WTC11 (cell line): ENCODE results near the gene AKAP6. TPM values are rescaled to one million over a fixed set of nuclear protein-coding genes. Genes with fewer than 3 reads are reported as not detected.

ENCODE experiments used
- ATAC-seq: fragments of 200-7000 bp; cut with Tn5 transposase; 2 replicates; pipeline ENCODE4 v1.10.0; 2021; ENCODE audit warnings: mild to moderate bottlenecking, moderate library complexity
- CTCF ChIA-PET: fragments of 300-600 bp; sonication (Branson Sonifier 250); formaldehyde crosslinking; loops from one replicate; lab custom pipeline; 2021; ENCODE audit warnings: antibody characterized with exemption; lab: Charles Lee
- POLR2A ChIA-PET: fragments of 350-600 bp; sonication (Branson Sonifier 250); formaldehyde crosslinking; loops from one replicate; lab custom pipeline; 2021; ENCODE audit warnings: antibody characterized with exemption; lab: Charles Lee
- DNase-seq: peaks from one replicate; pipeline ENCODE4 v3.0.0; 2021; ENCODE audit warnings: low spot score
- H3K27ac Mint-ChIP-seq: 2 replicates; pipeline ENCODE4 v1.8.0; 2021; ENCODE audit warnings: mixed read lengths
- H3K27me3 Mint-ChIP-seq: 2 replicates; pipeline ENCODE4 v1.8.0; 2021; ENCODE audit warnings: low read depth, mild to moderate bottlenecking, moderate library complexity, mixed read lengths
- H3K36me3 Mint-ChIP-seq: 2 replicates; pipeline ENCODE4 v1.8.0; 2021; ENCODE audit warnings: mixed read lengths
- H3K4me1 Mint-ChIP-seq: 2 replicates; pipeline ENCODE4 v1.8.0; 2022; ENCODE audit warnings: mixed read lengths
- H3K4me3 Mint-ChIP-seq: 2 replicates; pipeline ENCODE4 v1.8.0; 2021; ENCODE audit warnings: mild to moderate bottlenecking, moderate library complexity, mixed read lengths
- H3K9me3 Mint-ChIP-seq: 2 replicates; pipeline ENCODE4 v1.8.0; 2021; ENCODE audit warnings: mixed read lengths
- AFF4 ChIP-seq: sonication (generic); formaldehyde crosslinking; IDR thresholded peaks from 2 replicates; pipeline ENCODE4 v1.8.1; 2023; ENCODE audit warnings: mild to moderate bottlenecking, missing genetic modification reagents, borderline replicate concordance
- AR ChIP-seq: fragments of 250-450 bp; sonication (Bioruptor Pico); IDR thresholded peaks from 2 replicates; pipeline ENCODE4 v1.9.0; 2021; ENCODE audit warnings: mild to moderate bottlenecking
- ARID4B ChIP-seq: sonication (generic); formaldehyde crosslinking; IDR thresholded peaks from 2 replicates; pipeline ENCODE4 v1.8.0; 2023; ENCODE audit warnings: missing genetic modification reagents, mild to moderate bottlenecking, borderline replicate concordance
- CBFB ChIP-seq: sonication (generic); formaldehyde crosslinking; IDR thresholded peaks from 2 replicates; pipeline ENCODE4 v1.8.1; 2022; ENCODE audit warnings: mild to moderate bottlenecking, low read depth, missing genetic modification reagents
- CREB1 ChIP-seq: sonication (generic); formaldehyde crosslinking; IDR thresholded peaks from 2 replicates; pipeline ENCODE4 v1.8.0; 2023; ENCODE audit warnings: mild to moderate bottlenecking, missing genetic modification reagents
- CREM ChIP-seq: sonication (generic); formaldehyde crosslinking; IDR thresholded peaks from 2 replicates; pipeline ENCODE4 v1.8.1; 2022; ENCODE audit warnings: mild to moderate bottlenecking, missing genetic modification reagents, moderate library complexity
- ELF4 ChIP-seq: sonication (generic); formaldehyde crosslinking; IDR thresholded peaks from 2 replicates; pipeline ENCODE4 v1.8.1; 2022; ENCODE audit warnings: low read depth, mild to moderate bottlenecking, moderate library complexity, missing genetic modification reagents
- ERG ChIP-seq: fragments of 250-450 bp; sonication (Bioruptor Pico); IDR thresholded peaks from 2 replicates; pipeline ENCODE4 v1.8.0; 2021; ENCODE audit warnings: mild to moderate bottlenecking
- FOXP4 ChIP-seq: sonication (generic); formaldehyde crosslinking; IDR thresholded peaks from 2 replicates; pipeline ENCODE4 v1.8.0; 2022; ENCODE audit warnings: mild to moderate bottlenecking, missing genetic modification reagents
- JAZF1 ChIP-seq: fragments of 250-450 bp; sonication (Bioruptor Pico); IDR thresholded peaks from 2 replicates; pipeline ENCODE4 v1.9.0; 2021; ENCODE audit warnings: moderate library complexity, mild to moderate bottlenecking, inconsistent platforms
- KAT7 ChIP-seq: sonication (generic); formaldehyde crosslinking; IDR thresholded peaks from 2 replicates; pipeline ENCODE4 v1.8.1; 2023; ENCODE audit warnings: missing genetic modification reagents, mild to moderate bottlenecking, borderline replicate concordance
- MLX ChIP-seq: sonication (generic); formaldehyde crosslinking; IDR thresholded peaks from 2 replicates; pipeline ENCODE4 v1.8.1; 2023; ENCODE audit warnings: mild to moderate bottlenecking, missing genetic modification reagents, moderate library complexity
- MXD4 ChIP-seq: fragments of 250-450 bp; sonication (Bioruptor Pico); IDR thresholded peaks from 2 replicates; pipeline ENCODE4 v1.8.0; 2021; ENCODE audit warnings: mild to moderate bottlenecking, moderate library complexity, borderline replicate concordance
- NFATC4 ChIP-seq: fragments of 250-450 bp; sonication (Bioruptor Pico); IDR thresholded peaks from 2 replicates; pipeline ENCODE4 v1.9.0; 2021; ENCODE audit warnings: mild to moderate bottlenecking
- NFYB ChIP-seq: sonication (generic); formaldehyde crosslinking; conservative IDR thresholded peaks from 2 replicates; pipeline ENCODE4 v1.8.0; 2022; ENCODE audit warnings: low read depth, missing genetic modification reagents
- SP1 ChIP-seq: sonication (generic); formaldehyde crosslinking; conservative IDR thresholded peaks from 2 replicates; pipeline ENCODE4 v1.8.1; 2022; ENCODE audit warnings: missing genetic modification reagents
- TEAD1 ChIP-seq: sonication (generic); formaldehyde crosslinking; IDR thresholded peaks from 2 replicates; pipeline ENCODE4 v1.8.0; 2022; ENCODE audit warnings: mild to moderate bottlenecking, missing genetic modification reagents
- TP53 ChIP-seq: sonication (generic); formaldehyde crosslinking; IDR thresholded peaks from 2 replicates; pipeline ENCODE4 v1.8.1; 2023; ENCODE audit warnings: mild to moderate bottlenecking, missing genetic modification reagents
- ZMAT4 ChIP-seq: fragments of 250-450 bp; sonication (Bioruptor Pico); IDR thresholded peaks from 2 replicates; pipeline ENCODE4 v1.9.0; 2021; ENCODE audit warnings: mild to moderate bottlenecking
- ZNF232 ChIP-seq: sonication (generic); formaldehyde crosslinking; IDR thresholded peaks from 2 replicates; pipeline ENCODE4 v1.8.0; 2022; ENCODE audit warnings: mild to moderate bottlenecking, missing genetic modification reagents
- ZNF671 ChIP-seq: fragments of 250-450 bp; sonication (Bioruptor Pico); IDR thresholded peaks from 2 replicates; pipeline ENCODE4 v1.8.0; 2021; ENCODE audit warnings: mild to moderate bottlenecking
- total RNA-seq: library from RNA; stranded (reverse); gene quantifications from 3 replicates; pipeline ENCODE4 v1.2.3, GENCODE V29; 2021

AKAP6 gene
- total RNA-seq, 1 experiment from 2014 or later = 0.63 TPM

GRCh38 chr14:32536175-32536574 lies 207.1 kb downstream of the AKAP6 start (continued):
- TF ChIP-seq FOXP4 (CRISPR knock-in tag) = no peak
- TF ChIP-seq MXD4 (CRISPR knock-in tag) = no peak
- TF ChIP-seq AR (CRISPR knock-in tag) = no peak
- TF ChIP-seq, all 79 proteins: peak for 0

GRCh38 chr14:32537166-32537565 lies 208.1 kb downstream of the AKAP6 start:
- H3K27ac Mint-ChIP-seq = no peak overlapping the region
- H3K36me3 Mint-ChIP-seq = no peaks in the 10 kb centered on the region
- ATAC-seq = no peak
- H3K9me3 Mint-ChIP-seq = no peaks in the 10 kb centered on the region
- H3K4me3 Mint-ChIP-seq = no peak overlapping the region
- ChIA-PET POLR2A (no interaction called here), CTCF (no interaction called here)
- no peaks in the 10 kb centered on the region for H3K27me3 Mint-ChIP-seq
- H3K4me1 Mint-ChIP-seq = no peaks in the 10 kb centered on the region
- no peak for DNase-seq
- TF ChIP-seq CREM (CRISPR knock-in tag) (no peak), TEAD1 (no peak), KAT7 (CRISPR knock-in tag) (no peak), NFYB (CRISPR knock-in tag) (no peak), ZNF671 (no peak), CREB1 (CRISPR knock-in tag) (no peak), ZNF232 (CRISPR knock-in tag) (no peak), ARID4B (CRISPR knock-in tag) (no peak), ELF4 (CRISPR knock-in tag) (no peak), AFF4 (CRISPR knock-in tag) (no peak), ERG (CRISPR knock-in tag) (no peak), CBFB (CRISPR knock-in tag) (no peak), NFATC4 (CRISPR knock-in tag) (no peak), JAZF1 (CRISPR knock-in tag) (no peak), SP1 (CRISPR knock-in tag) (no peak), MLX (CRISPR knock-in tag) (no peak), ZMAT4 (CRISPR knock-in tag) (no peak), TP53 (CRISPR knock-in tag) (no peak)
